C4-2B (cell line): ENCODE data around the gene AKIRIN1.
"Not testable (repeated sequence)": the region's sequence is repeated elsewhere in the genome, so short reads cannot be mapped to it uniquely, and the experiment has no call there.

Experiments used
- H3K27ac ChIP-seq: fragments of 450-650 bp; 2 replicates; pipeline ENCODE4 v1.5.1; 2017
- ZFX ChIP-seq: fragments of 450-650 bp; IDR thresholded peaks from 2 replicates; pipeline ENCODE4 v1.6.1; 2017
- TF ChIP-seq, protein P1 (sequence below): fragments of 450-650 bp; conservative IDR thresholded peaks from 2 replicates; pipeline ENCODE4 v1.5.1; 2017; ENCODE audit warnings: mild to moderate bottlenecking

AKIRIN1 gene

DNA sequence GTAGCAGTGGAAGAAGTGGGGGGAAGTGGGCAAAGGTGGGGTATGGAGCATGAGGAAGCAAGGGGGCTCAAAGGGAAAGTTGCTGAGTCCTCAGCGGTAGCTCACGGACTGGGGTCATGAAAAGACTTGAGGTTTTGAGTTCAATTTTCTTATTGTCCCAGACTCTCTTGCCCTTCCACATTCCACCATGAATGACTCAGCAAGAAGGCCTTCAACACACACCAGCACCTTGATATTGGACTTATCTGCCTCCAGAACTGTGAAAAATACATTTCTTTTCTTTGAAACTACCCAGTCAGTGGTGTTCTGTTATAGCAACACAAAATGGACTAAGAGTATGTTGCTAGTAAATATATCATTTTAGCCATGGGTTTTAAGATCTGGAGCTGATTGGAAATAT, 32.1 kb upstream of the AKIRIN1 start:
- H3K27ac ChIP-seq: no peak overlapping the region
- no peak for TF ChIP-seq ZFX
- TF ChIP-seq, protein P1, sequence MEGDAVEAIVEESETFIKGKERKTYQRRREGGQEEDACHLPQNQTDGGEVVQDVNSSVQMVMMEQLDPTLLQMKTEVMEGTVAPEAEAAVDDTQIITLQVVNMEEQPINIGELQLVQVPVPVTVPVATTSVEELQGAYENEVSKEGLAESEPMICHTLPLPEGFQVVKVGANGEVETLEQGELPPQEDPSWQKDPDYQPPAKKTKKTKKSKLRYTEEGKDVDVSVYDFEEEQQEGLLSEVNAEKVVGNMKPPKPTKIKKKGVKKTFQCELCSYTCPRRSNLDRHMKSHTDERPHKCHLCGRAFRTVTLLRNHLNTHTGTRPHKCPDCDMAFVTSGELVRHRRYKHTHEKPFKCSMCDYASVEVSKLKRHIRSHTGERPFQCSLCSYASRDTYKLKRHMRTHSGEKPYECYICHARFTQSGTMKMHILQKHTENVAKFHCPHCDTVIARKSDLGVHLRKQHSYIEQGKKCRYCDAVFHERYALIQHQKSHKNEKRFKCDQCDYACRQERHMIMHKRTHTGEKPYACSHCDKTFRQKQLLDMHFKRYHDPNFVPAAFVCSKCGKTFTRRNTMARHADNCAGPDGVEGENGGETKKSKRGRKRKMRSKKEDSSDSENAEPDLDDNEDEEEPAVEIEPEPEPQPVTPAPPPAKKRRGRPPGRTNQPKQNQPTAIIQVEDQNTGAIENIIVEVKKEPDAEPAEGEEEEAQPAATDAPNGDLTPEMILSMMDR: no peak

DNA sequence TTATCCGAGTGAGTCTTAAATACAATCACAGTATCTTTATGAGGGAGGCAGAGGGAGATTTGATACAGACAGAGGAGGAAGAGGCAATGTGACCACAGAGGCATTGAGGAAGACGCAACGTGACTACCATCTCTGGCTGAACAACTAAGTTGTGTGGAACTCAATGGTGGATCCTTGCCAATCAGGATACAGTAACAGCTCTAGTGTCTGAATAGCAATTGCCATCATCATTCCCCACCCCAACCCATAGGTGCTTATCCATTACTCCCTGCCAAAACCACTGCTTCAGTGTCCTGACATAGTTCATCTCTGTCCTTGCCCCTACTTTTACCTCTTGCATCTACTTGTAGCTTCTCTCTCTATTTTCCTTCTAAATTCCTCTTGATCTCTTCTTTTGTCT, 29.0 kb upstream of the AKIRIN1 start:
- no peak for TF ChIP-seq ZFX
- TF ChIP-seq, protein P1: no peak
- no peak overlapping the region for H3K27ac ChIP-seq

DNA sequence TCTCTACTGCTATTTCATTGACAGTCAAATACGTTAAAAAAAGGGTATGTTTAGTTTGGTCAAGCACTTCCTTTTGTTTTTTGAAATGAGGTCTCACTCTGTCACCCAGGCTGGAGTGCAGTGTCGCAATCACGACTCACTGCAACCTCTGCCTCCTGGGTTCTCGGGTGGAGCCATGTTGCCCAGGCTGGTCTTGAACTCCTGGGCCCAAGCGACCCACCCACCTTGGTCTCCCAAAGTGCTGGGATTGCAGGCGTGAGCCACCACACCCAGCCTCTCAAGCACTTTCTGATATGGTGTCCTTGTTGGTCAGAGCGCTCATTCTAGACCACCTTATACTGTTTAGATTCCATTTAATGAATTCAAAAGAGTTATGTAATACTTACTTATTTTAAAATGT, 28.5 kb upstream of the AKIRIN1 start:
- no peak overlapping the region for H3K27ac ChIP-seq
- no peak for TF ChIP-seq ZFX
- TF ChIP-seq, protein P1: no peak

GRCh38 chr1:38964140-38964548, 26.9 kb upstream of the AKIRIN1 start:
- TF ChIP-seq, protein P1: no peak; the same call in 1 of the 2 replicates
- TF ChIP-seq ZFX: no peak
- H3K27ac ChIP-seq: no peak overlapping the region

GRCh38 chr1:38973145-38973544, 17.9 kb upstream of the AKIRIN1 start:
- not testable (repeated sequence) for H3K27ac ChIP-seq

GRCh38 chr1:38973659-38974437, 17.2 kb upstream of the AKIRIN1 start:
- TF ChIP-seq, protein P1: no peak
- no peak for TF ChIP-seq ZFX
- no peak overlapping the region for H3K27ac ChIP-seq

- H3K27ac ChIP-seq: not testable (repeated sequence)
Measured at GRCh38 chr1:38977399-38978244, 13.5 kb upstream of the AKIRIN1 start.

GRCh38 chr1:38978245-38978542, 12.9 kb upstream of the AKIRIN1 start:
- not testable (repeated sequence) for H3K27ac ChIP-seq

- H3K27ac ChIP-seq: not testable (repeated sequence)
Measured at GRCh38 chr1:38979380-38979779, 11.7 kb upstream of the AKIRIN1 start.
